HG03575 (cell line): Measurements from ENCODE around the gene PLCB2.

Source experiments
- ATAC-seq: cut with Tn5 transposase; IDR thresholded peaks from one replicate; pipeline ENCODE4 v1.9.1; 2021; ENCODE audit not compliant: unreplicated experiment, insufficient number of reproducible peaks, low FRiP score; ENCODE audit errors: extremely low read depth

Gene PLCB2

DNA sequence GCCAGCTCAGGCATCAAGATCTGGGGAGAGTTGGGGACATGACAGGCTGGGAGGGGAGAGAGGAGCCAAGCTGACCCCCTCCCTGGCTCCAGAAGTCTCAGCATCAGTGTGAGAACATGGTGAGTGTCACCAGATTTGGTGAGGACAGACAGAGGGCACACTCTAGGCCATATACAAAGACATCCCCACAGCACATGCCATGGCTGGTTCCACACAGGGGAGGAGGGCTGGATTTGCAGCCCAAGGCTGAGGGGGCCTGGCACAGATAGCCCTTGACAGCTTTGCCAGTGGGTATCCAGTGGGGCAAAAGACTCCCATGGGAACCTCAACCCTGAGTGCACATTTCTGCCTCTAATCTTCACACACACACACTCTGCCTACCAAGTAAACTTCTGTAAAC lies 14.7 kb downstream of the PLCB2 start:
- no peak for ATAC-seq

DNA sequence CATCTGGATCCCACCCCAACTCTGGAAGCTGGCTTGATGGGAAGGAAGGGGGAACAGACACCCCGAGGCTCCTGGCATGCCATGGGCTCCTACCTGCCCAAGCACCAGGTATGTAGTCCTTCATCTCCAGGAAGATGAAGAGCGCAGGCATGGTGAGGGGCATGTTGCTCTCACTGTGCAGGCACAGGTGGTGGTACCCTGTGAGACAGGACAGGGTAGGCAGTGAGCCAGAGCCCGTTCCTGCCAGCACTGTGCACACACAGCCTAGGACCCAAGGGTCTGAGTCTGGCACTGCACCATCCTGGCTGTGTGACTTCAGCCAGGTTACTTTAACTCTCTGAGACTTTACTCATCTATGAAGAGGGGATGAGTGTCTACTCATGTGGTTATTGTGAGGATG lies 15.5 kb downstream of the PLCB2 start:
- no peak for ATAC-seq

DNA sequence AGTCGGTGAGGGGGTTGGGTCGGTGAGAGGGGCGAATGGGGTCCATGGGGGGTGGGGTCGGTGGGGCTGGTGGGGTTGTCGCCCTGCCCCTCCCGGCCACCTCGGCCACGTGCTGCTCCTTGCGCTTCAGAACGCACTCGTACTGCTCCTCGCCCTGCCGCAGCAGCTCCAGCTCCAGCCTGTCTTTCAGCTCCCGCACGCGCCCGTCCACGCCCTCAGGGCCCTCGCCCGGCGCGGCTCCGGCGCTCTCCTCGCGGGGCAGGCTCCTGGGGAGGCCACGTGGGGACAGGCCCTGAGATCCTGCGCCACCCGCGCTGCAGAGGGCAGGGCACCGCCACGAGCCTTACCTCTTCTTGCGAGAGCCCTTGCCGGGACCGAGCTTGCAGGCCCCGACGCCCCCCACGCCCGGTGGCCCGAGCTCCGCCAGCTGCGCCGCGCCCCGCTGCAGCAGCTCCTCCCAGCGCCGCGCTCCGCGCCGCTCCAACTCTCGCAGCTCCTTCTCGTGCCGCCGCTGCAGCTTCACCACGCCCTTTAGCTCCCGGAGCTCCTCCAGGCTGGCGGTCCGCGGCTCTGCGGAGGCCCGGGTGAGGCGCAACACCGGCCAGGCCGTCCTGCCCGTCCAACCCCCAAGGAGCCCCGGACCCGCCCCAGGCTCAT lies 16.7 kb downstream of the PLCB2 start:
- no peak for ATAC-seq

DNA sequence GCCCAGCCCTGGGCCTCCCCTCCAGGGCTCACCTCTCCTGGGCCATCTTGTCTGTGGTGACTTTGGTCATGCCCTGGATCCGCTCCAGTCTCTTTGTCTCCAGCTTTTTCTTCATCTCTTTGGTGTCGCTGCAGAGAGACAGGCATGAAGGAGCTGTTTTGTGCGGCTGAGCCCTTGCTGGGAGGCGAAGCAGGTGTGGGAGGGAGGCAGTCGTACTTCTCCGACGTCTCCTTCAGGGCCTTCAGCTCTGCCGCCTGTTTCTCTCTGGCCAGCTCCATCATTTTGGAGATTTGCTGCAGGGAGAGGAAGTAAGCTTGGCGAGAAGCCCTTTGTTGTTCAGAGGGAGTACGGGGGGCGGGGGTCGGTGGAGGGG lies 17.2 kb downstream of the PLCB2 start:
- no peak for ATAC-seq

DNA sequence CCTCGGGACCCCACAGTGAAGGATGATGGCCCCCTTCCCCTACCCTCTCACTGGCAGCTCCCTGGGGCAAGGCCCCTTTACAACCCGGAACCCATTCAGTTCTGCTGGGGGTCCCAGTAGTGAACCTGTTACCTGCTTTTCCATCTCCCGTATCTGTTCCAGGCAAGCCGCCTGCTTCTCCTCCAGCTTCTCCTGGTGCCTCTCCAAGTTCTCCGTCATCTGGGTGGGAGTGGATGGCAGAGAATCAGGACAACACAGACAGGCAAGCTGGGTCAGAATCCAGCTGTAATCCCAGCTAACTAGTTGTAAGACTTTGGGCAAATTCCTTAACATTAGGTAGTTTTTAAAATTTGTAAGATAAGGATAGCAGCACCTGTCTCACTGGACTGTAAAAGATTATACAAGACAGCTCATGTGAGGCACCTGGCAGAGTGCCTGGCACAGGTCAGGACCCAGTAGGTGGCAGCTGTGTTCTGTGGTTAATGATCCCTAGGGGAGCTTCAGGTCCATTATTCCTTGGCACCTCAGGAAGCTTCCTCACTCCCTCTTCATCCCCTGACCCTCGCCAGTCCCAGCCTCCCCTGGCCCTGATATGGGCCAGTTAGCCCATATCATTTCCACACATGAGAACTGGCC lies 18.5 kb downstream of the PLCB2 start:
- ATAC-seq = no peak

DNA sequence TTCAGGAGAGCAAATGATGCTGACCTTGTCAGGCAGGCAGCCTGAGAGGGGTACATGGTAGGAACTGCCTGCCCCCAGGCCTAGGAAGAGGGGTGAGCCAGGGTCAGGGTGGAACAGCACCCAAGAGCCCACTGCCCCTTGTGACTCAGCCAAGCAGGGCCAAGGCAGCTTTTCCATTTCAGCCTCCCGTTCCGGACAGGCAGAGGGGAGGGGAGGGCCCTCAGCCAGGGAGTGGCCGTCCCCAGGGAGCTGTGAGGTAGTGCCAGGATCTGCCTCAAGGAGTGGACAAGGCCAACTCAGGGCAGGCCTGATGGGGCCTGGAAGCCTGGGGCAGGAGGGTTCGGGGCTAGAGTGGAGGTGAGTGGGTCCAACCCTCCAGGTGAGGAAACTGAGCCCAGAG lies 19.8 kb downstream of the PLCB2 start:
- ATAC-seq = no peak

DNA sequence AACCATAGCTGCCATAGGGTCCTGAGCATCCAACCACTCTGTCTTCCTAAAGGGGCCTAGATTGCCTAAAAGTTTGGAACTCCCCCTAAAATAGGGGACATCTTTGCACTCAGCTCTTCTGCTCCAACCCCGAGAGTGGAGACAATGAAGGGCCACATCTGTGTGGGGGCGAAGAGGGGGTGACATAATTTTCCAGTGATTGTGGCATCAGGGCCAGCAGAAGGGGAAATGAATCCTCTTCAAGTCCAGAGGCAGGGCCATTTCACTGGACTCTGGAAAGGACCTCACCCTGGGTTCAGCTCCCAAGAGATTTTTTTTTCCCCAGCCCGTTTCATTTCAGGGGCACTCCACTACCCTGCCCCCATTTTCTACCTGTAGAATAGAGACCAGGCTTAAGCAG lies 20.2 kb downstream of the PLCB2 start:
- no peak for ATAC-seq

DNA sequence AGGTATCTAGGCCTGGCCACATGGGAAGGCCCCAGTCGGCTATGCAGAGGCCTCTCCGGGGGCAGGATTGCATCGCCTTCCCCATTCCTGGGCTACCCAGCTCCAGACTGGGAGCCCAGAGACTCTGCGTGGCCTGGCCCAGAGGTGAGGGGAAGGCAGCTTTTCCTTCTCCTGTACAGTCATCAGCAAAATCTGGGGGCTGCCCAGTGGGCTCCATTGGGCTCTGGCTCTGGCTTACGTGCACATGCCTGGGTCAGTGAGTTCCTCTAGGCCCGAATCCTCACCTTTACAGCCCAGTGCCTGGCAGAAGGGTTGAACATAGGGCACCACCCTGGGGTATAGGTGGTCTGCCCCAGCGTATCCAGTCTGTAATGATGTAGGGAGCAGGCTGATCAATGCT lies 20.9 kb downstream of the PLCB2 start:
- ATAC-seq = no peak

DNA sequence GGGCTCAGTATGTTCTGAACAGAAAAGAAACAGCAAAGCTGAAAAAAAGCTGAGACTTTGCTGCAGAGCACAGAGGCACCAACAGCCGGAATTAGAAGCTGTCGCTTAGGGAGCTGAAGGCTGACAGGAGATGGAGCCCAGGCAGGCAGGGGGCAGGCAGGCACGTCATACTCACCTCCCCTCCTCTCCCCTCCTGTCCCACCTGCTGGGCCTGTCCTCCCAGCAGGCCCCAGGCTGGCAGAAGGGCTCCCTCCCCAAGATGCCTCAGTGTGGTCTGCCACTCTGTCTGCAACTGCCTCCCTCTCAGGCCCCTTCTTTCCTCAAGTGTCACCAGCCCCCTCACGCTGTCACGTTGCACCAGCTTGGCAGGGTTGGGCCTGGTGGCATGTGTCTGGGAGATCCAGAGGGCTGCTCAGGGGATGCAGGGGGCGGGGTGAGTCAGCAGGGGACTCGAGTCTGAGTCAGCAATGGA lies 21.6 kb downstream of the PLCB2 start:
- no peak for ATAC-seq

DNA sequence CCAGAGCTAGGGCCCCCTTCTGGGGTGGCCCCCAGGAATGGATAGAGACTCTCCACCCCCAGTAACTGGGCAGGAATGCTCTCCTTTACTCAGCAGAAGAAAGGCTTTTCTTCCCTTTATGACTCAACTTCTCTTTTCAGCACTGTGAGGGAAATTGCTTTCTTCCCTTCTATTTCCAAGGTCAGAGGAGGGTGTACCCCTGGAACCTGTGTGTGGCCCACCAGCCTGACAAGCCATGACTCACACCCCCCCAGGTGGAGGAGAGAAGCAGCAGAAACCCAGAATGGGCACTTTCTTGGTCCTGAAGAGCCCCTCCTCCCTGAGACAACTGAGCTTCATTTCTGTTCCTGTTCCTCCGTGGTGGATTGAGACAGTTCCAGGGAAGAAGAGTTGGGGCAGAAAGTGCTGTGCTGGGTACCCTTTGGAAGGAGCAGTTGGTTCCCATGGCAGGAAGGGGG lies 22.2 kb downstream of the PLCB2 start:
- no peak for ATAC-seq

DNA sequence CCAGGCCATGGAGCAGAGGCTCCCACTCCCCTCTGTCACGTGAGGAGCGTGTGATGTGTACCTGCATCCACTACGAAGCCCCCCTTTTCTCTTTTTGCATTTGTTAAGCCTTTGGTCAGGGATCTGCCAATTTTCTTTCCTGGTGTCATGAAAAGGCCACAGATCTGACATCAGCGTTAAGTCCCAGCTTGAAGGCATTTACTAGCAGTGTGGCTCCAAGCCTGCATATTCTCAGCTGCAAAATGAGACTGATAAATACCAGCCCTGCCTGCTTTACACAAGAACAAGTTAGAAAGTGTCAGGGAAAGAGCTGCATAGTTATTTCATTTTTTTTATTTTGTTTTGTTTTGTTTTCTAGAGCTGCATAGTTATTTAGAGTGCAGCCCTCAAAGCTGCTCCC lies 22.6 kb downstream of the PLCB2 start:
- ATAC-seq = no peak

DNA sequence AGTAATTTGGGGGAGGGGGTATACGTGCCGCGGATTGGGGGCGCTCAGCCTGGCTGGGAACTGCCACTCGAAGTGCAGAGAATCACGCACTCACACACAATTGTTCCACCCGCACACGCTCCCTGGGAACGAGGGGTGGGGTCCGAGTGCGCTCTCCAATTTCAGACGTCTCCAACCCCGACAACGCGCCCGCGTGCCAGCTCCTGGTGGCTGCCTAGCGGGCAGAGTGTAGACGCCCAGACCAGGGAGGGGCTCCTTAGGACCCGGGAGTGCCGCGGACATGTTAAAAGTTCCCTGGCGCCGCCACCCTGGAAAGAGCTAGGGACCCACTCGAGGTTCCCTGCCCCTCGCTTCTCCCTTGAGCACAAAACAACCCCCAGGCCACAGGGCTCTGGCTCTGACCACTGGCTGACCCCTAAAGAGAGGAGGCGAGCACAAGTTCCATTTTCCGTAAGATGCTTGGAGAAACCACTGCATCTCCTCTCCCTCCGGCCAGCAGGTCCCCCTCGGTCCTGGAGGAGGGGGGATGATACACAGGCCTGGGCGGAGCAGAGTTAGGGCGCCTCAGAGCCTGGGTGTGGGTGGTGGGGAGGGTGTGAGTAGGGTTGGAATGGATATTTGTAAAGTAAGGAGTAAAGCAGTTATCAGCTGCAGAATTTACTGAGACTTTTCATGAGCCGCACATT lies 24.0 kb downstream of the PLCB2 start:
- no peak for ATAC-seq

DNA sequence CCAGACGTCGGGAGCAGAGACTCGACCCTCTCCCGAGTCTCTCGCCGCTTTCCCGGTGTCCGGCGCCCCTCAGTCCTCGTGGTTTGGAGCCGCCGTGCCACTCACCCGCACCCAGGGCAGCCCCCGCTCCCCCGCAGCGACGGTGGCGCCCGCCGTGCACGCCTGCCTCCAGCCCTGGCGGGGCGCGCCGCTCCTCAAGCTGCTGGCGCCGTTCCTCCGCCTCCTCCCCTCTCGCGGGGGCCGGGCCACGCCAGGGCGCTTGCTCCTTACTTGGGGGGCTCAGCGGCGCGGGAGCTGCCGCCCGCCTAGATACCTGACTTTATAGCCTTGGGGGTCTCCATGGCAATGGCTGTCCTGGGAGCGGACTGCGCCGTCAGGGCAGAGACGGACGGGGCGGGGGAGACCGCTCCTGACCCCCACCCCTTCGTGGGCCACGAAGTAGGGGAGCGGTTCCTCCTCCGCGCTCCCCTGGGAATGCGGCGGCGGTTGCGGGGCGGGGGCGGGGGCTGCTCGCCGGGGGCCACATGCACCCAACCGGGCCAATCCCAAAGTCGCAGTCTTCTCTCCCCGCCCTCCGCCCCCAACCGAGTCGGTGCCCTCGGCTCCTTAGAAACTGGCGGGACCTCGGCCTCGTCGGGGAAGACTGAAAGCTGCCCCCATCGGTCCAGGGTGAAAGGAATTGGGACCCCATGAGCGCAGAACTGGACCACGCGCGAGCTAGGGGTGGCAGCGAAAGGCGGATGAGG lies 24.7 kb downstream of the PLCB2 start, which contains the start of gene ANKRD63:
Gene ANKRD63 (minus strand): TSS at position 196 of the 746 bp plus-strand sequence. CDS start 478 bp downstream, outside the sequence.
- no peak for ATAC-seq

DNA sequence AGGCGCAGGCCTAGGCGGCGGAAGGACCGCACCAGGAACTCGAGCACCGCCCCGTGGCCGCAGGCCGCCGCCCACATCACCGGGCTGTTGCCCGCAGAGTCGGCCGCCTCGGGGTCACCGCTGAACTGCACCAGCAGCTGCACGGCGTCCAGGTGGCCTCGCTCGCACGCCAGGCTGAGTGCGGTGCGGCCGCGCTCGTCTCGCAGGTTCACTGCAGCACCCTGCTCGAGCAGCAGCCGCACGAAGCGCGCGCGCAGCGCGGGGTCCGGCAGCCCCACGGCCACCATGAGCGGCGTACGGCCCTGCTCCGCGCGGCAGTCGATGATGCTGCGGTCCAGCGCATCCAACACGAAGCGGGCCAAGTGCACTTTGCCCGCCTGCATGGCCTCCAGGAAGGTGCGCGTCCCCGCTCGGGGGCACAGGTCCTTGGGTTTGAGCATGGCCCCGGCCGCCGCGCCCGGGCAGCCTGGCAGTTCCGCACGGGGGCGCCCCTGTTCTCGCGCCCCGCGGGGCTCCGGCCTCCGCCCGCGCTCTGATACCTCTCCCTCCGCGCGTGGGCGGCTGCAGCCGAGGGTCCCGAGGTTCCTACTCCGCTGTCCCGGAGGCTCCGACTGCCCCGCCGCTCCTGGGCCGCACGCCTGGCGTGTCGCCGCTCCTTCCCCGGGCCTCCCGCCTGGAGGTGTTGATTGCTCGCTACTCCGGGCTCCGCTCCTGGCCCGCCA lies 25.4 kb downstream of the PLCB2 start:
- ATAC-seq = no peak

DNA sequence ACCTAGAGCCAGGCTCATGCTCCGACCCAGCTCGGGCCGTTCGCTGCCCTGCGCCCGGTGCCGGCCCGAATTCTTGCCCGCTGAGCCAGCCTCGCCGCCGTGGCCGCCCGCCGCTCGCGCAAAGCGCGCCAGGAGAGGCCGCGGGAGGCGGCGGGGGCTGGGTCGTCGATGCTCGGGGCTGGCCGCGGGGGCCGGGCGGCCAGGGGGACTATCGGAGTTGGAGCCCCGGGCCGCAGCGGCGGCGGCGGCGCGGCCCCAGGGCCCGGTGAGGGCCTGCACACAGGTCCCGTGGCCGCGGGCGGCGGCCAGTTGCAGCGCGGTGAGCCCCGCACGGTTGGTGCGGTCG lies 26.0 kb downstream of the PLCB2 start:
- ATAC-seq = no peak

DNA sequence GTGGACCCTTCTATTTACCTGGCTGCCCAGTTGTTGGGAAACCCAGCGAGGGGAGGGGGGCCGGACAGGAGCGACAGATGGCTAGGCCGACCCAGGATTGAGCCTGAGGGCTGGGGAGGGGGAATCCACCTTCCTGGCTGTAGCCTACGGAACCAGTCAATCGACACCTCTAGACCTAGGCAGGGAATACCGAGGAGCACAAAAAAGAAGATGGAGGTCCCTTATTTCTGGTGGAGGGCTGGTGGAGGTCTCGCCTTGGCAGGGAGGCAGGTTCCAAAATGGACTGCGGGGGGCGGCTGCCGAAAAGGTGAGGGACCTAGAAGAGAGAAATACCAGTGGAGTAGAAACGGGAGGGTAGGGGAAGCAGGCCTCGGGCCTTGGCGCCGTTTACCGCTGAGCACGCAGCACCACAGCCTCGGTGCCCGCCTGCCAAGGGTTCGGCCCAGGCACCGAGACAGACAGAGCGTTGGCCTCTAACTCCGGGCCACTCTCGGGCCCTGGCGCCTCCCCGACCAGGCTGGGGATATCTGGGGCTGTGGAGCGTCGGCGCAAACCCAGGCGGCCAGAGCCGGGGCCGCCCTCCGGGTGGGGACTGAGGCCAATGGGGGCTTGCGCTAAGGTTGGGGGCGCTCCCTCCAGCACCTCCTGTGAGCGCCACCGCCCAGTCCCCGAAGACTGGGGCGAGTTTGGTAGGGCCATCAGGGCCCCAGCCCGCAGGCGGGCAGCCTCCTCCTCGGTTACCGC lies 26.5 kb downstream of the PLCB2 start:
- ATAC-seq = no peak

DNA sequence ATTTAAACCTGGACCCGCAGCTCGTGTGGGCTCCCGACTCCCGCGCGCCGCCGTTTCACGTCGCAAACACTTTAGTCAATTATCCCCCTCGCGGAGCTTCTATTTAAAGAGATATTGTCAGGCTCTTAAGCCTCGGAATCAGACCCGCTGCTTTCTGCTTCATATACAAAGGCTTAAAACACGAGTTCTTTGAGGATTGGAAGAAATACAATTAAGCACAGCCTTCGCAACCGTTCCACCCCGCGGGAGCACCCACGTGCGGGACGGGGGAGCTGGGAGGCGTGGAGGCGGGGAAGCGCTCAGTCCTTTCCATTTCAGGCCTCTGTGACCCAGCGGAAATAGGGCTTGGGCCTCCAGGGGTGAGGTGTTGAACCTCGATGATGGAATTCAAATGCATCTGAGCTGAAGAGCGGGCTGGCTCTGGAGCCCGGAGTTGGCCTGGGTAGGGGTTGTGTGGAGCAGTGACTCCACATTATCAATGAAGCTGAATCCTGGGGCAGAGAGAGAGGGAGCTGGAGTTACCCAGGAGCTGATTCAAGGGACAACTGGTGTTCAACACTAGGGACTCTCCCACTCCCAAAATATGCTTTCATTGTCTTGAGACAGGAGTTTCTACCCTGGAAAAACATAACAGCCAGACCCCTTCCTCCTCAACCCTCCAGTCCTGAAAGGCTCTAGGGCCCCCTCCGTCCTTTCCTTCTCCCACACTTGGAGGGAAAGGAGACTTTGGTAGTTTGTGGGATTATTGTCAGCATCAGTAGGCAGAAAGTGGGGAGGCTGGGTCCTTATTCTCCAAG lies 27.3 kb downstream of the PLCB2 start:
- ATAC-seq = no peak
